HG03575 (cell line): ENCODE measurements around the gene IL16.
A peak's percentile ranks its signal among the peaks of the same experiment; 100 is the strongest.

Experiments
- ATAC-seq: cut with Tn5 transposase; IDR thresholded peaks from one replicate; pipeline ENCODE4 v1.9.1; 2021; ENCODE audit not compliant: unreplicated experiment, insufficient number of reproducible peaks, low FRiP score; ENCODE audit errors: extremely low read depth

IL16 gene

DNA sequence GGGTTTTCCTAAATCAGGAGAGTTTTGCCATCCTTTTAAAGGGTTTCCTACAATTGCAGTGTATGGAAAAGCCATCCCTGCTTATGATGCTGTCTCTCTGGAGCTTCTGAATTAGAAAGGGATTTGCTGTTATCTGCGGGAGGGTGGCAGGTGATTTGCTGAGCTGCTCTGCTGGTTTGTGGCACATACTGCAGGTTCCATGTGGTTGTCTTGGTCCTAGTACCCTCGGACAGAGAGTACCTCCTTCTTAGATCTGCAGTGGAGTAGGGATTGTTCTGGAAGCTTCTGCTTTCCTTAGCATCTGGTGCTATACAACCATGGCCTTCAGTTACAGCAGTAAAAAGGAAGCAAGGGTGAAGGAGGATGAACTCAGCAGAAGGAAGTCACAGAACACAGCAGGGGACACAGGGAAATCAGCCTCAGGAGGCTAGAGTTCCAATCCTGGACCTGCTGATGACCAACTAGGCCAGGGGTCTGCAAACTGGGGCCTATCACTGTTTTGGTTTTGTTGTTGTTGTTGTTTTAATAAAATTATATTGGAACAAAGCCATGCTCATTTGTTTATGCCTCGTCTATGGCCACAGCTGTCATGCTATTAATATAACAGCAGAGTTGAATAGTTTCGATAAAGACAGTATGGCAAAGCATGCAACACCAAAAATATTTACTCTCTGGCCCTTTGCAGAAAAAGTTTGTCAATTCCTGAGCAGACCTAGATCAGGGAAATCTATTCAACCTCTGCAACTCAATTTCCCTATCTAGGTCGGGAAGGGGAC lies 87.8 kb downstream of the IL16 start:
- ATAC-seq: no peak

DNA sequence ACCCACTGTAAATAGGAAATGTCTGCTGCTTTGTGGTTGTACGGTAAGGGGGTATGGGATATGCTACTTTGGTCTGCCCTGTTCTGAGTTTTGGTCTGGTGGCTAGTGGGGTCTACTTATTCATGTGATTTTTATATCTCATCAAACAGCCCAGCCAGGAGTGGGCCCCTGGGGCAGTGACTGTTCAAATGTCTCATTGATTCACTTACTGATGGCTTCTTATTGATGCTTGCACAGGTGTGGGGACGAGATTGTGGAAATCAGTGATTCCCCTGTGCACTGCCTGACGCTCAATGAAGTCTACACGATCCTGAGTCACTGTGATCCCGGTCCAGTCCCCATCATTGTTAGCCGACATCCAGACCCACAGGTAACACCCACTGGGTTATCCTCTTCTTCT lies 88.8 kb downstream of the IL16 start:
- ATAC-seq: no peak

DNA sequence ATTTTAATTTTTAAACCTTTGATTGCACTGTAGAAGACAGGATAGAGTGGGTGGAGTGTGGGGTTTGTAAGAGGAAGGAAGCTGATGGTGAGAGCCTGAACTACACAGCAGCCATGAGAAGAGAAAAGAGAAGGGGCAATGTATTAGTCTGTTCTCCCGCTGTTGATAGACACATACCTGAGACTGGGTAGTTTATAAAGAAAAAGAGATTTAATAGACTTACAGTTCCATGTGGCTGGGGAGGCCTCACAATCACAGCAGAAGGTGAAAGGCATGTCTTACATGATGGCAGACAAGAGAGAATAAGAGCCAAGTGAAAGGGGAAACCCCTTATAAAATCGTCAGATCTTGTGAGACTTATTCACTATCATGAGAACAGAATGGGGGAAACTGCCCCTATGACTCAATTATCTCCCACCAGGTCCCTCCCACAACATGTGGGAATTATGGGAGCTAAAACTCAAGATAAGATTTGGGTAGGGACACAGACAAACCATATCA lies 90.0 kb downstream of the IL16 start:
- ATAC-seq: no peak

DNA sequence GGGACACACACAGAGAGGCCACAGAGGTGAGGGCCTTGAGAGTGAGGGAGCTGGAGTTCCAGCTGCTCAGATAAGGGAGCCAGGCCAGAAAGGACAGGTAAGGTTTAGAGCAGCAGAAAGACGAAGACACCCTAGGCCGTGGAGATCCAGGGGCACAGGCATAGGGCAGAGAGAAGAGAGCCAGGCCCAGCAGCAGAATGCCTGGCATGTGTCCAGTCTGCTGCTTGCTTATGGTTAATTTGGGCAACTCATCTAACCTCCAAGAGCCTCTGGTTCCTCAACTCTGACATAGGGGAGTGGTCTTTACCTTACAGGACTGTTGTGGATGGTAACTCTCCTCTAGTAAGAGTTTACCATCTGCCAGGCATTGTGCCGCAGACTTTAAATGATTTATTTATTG lies 91.4 kb downstream of the IL16 start:
- ATAC-seq: no peak

DNA sequence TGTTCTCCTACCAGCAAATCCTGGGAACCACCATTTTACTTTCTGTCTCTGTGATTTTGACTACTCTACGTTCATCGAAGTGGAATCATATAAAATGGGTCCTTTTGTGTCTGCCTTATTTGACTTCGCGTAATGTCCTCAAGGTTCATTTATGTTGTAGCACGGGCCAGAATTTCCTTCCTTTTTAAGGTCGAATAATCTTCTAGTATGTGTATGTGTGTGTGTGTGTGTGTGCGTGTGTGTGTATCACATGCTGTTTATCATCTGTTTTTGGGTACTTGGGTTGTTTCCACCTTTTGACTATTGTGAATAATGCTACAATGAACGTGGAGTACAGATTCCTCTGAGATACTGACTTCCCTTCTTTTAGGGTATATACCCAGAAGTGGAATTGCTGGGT lies 91.9 kb downstream of the IL16 start:
- ATAC-seq: no peak

DNA sequence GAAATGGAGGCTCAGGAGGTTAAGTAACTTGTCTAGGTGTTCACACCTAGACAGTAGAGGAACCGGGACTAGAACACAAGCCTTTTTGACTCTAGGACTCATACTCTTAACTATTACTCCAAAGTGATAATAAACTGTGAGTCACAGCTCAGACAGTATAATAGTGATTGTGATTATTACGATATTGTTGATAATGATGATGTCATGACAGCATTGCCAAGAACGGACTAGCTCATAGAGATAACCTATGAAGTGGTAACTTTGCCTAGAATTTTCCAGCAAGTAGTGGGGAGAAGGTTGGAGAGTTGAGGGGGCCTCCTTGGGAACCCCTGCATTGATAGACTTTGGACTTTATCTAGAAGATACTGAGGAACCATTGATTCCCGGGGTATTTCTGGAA lies 93.2 kb downstream of the IL16 start:
- no peak for ATAC-seq

DNA sequence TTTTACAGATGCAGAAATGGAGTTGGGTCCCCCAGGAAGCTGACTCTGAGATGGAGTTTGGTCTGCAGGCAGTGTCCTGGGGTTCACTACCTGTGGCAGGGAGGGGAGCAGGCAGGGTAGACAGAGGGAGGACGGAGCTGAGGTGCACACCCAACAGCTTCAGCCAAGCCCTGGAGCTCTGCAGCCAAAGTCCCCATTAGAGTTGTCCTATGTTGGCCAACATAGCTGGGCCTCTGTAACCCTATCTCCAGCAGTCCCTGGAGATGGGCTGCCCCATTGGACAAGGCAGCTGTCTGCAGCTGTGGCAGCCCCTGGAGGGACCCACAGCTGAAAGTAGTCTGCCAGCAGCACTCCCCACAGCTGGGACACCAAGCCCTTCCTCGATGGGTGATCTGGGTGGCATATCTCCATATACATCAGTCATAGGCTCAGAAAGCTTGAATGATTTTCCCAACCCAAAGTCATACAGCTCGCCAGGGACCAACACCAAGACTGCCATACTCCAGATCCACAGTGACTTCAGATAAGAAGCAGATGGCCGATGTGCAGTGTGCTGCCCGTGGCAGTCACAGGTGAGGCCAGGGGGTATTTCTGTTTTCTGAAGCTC lies 95.3 kb downstream of the IL16 start:
- ATAC-seq: no peak

DNA sequence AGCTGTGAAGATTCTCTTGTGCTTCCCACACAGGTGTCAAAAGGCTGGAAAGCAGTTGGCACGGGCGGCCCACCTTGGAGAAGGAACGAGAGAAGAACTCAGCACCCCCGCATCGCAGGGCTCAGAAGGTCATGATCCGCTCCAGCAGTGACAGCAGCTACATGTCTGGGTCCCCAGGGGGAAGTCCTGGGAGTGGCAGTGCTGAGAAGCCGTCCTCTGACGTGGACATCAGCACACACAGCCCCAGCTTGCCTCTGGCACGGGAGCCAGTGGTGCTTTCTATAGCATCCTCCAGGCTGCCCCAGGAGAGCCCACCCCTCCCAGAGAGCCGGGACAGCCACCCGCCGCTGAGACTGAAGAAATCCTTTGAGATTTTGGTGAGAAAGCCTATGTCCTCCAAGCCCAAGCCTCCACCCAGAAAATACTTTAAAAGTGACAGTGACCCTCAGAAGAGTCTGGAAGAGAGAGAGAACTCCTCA lies 95.9 kb downstream of the IL16 start:
- ATAC-seq: no peak

DNA sequence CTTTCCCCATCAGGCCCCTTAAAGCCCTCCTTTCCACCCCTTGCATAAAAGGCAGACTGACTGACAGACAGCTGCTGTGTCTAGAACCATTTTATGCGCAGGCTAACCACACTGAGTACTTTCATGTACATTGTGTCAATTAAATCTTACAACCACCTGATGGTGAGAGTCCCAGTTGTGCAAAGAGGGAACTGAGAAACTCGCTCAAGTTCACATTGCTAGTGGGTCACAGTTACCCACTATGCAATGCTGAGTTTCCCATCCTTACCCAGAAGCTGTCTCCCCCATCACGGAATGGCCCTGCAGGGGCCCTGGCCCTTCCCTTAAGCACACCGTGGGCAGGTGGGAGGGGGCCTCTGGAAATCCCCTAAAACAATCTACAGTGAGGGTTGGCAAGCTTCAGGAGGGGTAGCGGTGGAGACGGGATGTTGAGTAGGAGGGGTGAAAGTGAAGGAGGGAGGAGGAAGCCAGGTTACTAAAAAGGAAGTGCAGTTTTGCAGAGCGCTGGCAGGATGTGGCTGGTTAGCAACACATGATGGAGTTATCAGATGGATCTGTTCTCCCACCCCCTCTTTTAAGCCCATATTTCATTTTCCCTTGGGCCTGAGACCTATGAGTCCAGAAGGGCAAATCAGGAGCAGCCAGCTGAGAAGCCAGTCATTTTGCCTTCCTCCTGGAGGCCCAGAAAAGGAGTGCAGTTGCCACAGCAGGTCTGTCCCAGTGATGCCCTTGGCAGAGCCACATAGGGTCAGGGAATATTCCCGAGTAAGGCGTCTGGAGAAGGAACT lies 97.2 kb downstream of the IL16 start:
- ATAC-seq: peak; percentile 53

DNA sequence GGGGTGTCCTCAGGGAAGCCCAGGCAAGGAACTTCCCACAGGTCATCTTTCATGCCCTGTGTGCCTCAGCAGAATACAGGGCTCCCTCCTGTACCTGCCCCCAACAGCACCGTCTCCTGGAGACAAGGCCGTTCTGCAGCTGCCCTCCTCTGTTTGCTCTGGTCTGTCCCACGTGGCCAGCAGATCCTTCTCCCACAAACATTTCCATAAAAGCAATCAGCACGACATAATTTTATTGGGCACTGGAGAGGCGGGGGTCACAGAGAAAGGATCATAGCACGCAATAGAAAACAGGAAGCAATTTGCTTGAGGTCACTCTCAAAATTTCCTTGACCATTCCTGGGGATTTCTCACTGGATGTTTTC lies 97.8 kb downstream of the IL16 start:
- no peak for ATAC-seq

DNA sequence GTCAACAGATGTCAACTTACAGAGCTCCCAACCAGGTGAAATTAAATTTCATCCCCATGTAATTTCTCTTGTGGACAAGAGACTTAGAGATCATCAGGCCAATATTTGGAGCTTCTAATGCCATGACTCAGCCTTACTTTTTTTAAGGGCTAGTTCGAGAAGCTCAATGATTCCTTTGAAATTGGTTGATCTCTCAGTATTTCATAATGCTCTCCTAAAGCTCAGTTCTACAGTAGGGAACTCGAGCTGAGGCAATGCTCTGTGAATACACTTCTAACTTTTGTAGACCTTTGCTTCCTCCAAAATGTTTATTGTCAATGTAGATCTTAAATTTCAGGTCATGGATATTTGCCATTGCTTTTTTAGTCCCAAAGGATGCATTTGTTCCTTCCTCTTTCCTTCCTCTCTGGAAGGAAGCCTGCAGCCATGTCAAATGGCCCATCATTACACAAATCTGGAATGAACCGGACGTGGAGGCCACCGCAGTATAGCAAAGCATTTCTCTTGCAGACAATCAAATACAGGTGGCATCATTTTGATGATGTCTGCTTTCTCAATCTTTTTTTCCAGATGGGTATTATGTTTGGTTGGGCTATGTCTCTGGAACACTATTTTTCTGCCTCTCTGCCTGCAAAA lies 98.9 kb downstream of the IL16 start:
- no peak for ATAC-seq

DNA sequence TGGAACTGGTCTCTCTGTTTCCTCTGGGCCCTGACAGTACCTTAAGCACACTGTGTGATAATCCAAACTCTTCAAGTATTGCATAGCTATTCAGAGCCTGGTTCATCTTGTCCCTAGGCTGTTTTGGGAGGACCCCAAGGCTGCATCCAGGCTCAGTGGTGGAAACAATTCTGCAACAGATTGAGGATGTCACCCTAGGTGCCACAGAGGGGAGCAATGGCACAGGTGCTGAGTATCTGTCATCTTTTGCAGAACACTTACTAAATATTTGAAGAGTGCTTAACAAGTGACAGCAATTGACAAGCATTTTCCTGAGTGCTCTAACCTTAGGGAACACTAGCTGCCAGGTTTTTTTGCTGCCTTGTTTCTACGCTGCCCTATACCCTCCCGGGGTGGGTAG lies 99.5 kb downstream of the IL16 start:
- ATAC-seq: no peak

DNA sequence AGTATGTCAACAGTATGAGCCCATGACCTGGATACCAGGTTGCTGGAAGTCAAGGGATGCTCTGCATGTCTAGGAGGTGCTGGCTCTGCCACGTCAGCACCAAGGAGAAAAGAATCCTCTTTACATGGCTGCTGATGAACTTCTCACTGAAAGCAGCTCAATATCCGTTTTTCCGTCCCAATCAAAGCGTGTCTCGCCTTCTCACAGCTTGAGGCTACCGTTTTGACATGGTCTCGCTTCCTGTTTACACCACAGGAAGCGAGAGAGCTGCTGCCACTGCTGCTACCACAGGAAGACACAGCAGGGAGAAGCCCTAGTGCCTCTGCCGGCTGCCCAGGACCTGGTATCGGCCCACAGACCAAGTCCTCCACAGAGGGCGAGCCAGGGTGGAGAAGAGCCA lies 100.0 kb downstream of the IL16 start:
- ATAC-seq: no peak

DNA sequence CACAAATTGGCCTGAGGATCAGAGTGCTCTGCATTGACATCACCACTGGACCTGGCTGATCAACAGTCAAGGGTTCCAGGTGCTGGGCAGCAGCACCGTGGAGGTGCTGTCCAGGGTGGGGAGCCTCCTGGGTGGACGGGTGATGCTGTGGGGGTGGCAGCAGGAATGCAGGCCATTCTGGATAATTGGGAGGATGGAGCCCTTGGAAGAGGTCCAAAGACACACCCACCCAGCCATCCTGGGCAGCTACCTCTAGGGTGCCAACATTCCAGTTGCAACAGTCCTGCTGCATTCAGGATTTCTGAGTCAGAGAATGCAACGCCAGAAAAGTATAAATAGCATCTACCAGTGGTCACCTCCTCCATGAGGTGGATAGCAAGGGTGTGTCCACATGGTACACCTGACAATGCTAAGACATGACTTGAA lies 100.5 kb downstream of the IL16 start:
- no peak for ATAC-seq

DNA sequence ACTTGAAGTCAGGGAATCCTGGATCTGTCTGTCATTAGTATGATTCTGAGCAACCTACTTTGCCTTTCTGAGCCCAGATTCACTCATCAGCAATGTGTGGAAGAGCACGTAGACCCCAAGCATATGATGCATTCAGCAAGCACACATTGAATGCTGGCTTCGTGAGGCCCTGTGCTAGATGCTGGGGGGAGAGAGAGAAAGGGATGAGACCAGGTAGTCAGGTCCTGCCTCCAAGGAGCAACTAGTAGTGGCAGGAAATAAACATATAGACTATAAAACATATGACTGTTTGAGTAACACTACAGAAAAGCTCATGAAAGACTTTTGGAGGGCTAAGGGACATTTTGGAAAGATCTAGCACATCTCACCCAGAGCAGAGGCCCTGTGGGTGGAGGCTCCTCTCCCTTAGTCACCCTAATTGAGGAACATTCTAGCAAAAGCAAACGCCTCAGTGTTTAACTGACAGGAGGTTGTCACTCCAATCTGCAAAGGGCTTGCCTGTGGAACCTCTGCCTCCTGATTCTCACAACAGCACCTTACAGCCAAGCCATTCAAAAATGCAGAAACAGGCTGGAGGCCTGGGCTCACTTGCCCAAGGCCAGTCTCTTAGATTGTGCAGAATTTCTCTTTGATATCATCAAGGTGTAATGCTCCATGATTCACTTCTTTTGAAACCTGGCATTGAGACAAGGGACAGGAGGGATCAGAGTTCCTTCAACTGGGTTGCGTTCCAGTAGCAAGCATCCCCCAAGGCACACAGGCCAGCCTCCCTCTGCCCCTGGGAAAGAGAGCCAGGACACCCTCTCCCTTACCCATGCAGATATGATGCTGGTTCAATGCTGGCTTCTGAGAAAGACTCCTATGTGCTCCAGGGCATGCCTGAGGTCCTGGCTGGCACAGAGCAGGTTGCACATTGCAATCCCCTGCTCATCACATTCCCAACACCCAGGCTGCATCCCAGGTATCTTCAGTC lies 101.2 kb downstream of the IL16 start:
- no peak for ATAC-seq

DNA sequence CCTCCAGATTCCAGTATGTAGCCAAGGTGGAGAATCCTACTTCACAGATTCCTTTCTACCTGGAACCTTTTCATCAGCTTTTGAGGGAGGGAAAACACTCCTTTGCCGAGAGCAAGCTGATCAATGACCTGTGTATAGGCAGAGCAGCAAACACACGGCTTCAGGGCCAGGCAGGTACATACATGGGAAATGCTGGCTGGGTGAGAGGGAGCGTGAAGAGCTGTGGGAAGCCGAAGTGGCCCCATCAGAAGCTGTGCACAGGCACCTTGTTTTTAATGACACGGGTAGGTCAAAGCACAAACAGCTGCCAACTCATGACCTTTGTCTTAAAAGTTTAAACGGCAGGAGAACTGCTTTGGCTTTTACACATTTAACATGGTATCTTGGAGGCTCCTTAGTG lies 101.9 kb downstream of the IL16 start:
- no peak for ATAC-seq

DNA sequence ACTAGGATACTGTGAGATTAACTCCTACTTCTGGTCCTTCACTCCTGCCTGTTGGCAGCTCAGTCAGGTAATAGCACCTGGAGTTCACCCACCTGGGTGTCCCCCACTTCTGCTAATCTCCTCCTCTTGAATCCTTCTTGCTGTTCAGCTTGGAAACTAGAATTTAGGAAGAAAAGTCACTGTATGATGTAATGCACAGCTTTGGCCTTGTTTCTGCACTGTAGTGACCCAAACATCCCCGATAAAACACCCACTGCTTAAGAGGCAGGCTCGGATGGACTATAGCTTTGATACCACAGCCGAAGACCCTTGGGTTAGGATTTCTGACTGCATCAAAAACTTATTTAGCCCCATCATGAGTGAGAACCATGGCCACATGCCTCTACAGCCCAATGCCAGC lies 102.5 kb downstream of the IL16 start:
- ATAC-seq: no peak

DNA sequence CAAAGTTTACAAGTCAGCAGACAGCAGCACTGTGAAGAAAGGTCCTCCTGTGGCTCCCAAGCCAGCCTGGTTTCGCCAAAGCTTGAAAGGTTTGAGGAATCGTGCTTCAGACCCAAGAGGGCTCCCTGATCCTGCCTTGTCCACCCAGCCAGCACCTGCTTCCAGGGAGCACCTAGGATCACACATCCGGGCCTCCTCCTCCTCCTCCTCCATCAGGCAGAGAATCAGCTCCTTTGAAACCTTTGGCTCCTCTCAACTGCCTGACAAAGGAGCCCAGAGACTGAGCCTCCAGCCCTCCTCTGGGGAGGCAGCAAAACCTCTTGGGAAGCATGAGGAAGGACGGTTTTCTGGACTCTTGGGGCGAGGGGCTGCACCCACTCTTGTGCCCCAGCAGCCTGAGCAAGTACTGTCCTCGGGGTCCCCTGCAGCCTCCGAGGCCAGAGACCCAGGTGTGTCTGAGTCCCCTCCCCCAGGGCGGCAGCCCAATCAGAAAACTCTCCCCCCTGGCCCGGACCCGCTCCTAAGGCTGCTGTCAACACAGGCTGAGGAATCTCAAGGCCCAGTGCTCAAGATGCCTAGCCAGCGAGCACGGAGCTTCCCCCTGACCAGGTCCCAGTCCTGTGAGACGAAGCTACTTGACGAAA lies 103.1 kb downstream of the IL16 start:
- no peak for ATAC-seq
